ENCODE results near the gene RPSA.
"Not testable (repeated sequence)": the region's sequence is repeated elsewhere in the genome, so short reads cannot be mapped to it uniquely, and the experiment has no call there.

The RPSA gene

GRCh38 chr3:39406368-39407258 is at the start of gene RPSA:
TSS of gene RPSA (plus strand) at chr3:39406720. CDS start at chr3:39407654, 934 bp downstream.
- no peak for TF ChIP-seq GATA1 (IDR thresholded peaks at IDR 0.05; ENCODE audit: low read depth, low read length)
- peak; percentile 99 for TF ChIP-seq POLR2A (IDR thresholded peaks at IDR 0.05; ENCODE audit: low read length)
- DNase-seq = peak; percentile 97 to 98

DNA sequence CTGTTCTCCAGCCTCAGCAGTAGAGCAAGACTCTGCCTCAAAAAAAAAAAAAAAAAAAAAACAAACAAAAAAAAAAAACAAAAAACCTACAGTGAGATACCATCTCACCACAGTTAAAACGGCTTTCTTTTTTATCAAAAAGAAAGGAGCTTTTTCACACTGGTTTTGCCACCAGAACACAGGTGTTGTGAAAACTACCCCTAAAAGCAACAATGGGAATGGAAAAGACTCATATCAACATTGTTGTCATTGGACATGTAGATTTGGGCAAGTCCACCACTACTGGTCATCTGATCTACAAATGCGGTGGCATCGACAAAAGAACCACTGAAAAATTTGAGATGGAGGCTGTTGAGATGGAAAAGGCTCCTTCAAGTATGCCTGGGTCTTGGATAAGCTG is 48.2 kb upstream of the RPSA start:
- TF ChIP-seq POLR2A (IDR thresholded peaks at IDR 0.05; ENCODE audit: low read length) (no peak), GATA1 (IDR thresholded peaks at IDR 0.05; ENCODE audit: low read depth, low read length) (no peak)
- DNase-seq = no peak

GRCh38 chr3:39361252-39361927 is 45.1 kb upstream of the RPSA start:
- no peak for DNase-seq

GRCh38 chr3:39362192-39362591 is 44.3 kb upstream of the RPSA start:
- DNase-seq = no peak
- TF ChIP-seq GATA1 (IDR thresholded peaks at IDR 0.05; ENCODE audit: low read depth, low read length) = no peak
- no peak for TF ChIP-seq POLR2A (IDR thresholded peaks at IDR 0.05; ENCODE audit: low read length)

More at GRCh38 chr3:39361252-39361927, 45.1 kb upstream of the RPSA start:
- no peak for TF ChIP-seq GATA1 (IDR thresholded peaks at IDR 0.05; ENCODE audit: low read depth, low read length)
- no peak for TF ChIP-seq POLR2A (IDR thresholded peaks at IDR 0.05; ENCODE audit: low read length)

DNA sequence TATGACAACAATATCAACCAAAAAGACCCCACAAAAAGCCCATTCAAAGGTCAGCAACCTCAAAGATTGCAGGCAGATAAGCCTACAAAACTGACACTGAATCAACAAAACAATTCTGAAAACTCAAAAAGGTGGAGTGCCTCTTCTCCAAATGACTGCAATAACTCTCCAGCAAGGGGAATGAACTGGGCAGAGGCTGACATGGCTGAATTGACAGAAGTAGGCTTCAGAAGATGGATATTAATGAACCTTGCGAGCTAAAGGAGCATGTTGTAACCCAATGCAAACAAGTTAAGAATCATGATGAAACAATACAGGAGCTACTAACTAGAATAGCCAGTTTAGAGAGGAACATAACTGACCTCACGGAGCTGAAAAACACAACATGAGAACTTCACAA is 43.7 kb upstream of the RPSA start:
- TF ChIP-seq GATA1 (IDR thresholded peaks at IDR 0.05; ENCODE audit: low read depth, low read length) (no peak), POLR2A (IDR thresholded peaks at IDR 0.05; ENCODE audit: low read length) (no peak)
- no peak for DNase-seq

DNA sequence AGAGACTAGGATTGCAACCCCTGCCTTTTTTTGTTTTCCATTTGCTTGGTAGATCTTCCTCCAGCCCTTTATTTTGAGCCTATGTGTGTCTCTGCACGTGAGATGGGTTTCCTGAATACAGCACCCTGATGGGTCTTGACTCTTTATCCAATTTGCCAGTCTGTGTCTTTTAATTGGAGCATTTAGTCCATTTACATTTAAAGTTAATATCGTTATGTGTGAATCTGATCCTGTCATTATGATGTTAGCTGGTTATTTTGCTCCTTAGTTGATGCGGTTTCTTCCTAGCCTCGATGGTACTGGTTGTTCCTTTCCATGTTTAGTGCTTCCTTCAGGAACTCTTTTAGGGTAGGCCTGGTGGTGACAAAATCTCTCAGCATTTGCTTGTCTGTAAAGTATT is 36.1 kb upstream of the RPSA start:
- not testable (repeated sequence) for DNase-seq

GRCh38 chr3:39372833-39373232 is 33.7 kb upstream of the RPSA start:
- no peak for DNase-seq
- TF ChIP-seq POLR2A (IDR thresholded peaks at IDR 0.05; ENCODE audit: low read length) (no peak), GATA1 (IDR thresholded peaks at IDR 0.05; ENCODE audit: low read depth, low read length) (no peak)

DNA sequence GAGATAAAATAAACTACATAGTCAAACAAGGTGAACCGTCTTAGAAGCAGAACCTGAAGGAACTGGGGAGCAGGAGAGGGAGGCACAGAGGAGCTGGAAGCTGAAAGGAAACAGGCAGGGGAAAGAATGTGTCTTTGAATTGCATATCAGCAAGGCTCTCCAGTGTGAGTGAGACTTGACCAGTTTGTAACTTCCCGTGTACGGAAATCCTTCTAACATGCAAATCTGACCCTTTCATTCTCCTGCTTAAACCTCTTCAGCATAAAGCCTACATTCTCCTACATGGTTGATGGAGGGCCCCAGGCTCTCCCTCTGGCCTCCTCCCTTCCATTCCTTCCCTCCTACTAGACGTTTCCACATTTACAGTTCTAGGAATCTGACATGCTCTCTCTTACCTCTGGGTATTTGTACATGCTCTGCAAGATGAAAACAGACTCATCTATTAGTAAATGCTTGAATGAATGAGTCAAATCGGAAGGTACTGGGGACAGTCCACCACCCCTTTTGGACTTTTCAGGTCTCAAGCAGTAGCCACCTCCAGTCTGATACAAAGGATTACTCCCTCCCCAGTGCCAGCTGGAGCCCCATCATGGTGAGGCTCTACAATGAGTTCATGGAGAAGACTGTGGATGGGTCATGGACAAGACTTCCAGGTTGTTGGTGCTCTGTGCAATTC is 29.4 kb upstream of the RPSA start:
- TF ChIP-seq POLR2A (IDR thresholded peaks at IDR 0.05; ENCODE audit: low read length) = no peak
- no peak for DNase-seq

DNA sequence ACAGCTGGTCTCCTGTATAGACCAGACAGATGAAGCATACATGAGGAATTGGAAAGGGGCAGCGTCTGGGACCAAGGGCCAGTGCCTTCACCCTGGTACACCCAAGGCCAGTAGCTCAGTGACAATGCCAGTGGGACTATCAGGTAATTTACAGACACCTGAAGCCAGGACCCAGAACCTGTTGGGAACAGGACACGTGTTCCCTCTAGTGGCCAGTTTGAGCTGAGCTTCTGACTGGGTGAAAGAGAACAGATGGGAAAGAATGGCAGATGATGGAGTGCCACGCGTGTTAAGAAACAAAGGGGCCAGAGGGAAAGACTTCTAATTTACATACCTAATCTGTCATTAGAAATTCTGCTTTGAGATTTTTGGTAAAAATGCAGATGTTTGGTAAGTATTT is 28.4 kb upstream of the RPSA start:
- no peak for DNase-seq

GRCh38 chr3:39378957-39379777 is 27.4 kb upstream of the RPSA start:
- DNase-seq = no peak
- TF ChIP-seq GATA1 (IDR thresholded peaks at IDR 0.05; ENCODE audit: low read depth, low read length) (no peak), POLR2A (IDR thresholded peaks at IDR 0.05; ENCODE audit: low read length) (no peak)

More for the DNA sequence above, 28.4 kb upstream of the RPSA start:
- TF ChIP-seq POLR2A (IDR thresholded peaks at IDR 0.05; ENCODE audit: low read length) (no peak), GATA1 (IDR thresholded peaks at IDR 0.05; ENCODE audit: low read depth, low read length) (no peak)

DNA sequence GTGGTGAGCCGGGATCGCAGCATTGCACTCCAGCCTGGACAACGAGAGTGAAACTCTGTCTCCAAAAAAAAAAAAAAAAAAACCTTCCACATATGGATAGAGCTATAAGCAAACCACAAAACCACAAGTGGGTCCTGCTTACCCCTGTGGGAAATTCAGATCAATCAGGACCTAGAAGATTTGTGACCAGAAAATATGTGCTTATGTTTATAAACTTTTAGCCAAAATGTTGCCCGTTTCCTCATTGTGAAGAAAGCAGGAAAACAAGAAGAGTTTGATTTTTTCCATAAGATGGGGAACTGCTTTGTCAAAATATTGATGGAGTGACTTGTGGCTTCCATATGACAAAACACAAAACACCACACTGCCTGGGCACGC is 26.8 kb upstream of the RPSA start:
- no peak for DNase-seq
- TF ChIP-seq GATA1 (IDR thresholded peaks at IDR 0.05; ENCODE audit: low read depth, low read length) (no peak), POLR2A (IDR thresholded peaks at IDR 0.05; ENCODE audit: low read length) (no peak)

- TF ChIP-seq POLR2A (IDR thresholded peaks at IDR 0.05; ENCODE audit: low read length) = no peak
- no peak for TF ChIP-seq GATA1 (IDR thresholded peaks at IDR 0.05; ENCODE audit: low read depth, low read length)
- DNase-seq = no peak
Measured at GRCh38 chr3:39381432-39381831, 25.1 kb upstream of the RPSA start.

GRCh38 chr3:39383045-39383880 is 23.3 kb upstream of the RPSA start, which contains the start of gene SLC25A38:
TSS of gene SLC25A38 (plus strand) at chr3:39383370. CDS start at chr3:39383725, 355 bp downstream.
- TF ChIP-seq GATA1 (IDR thresholded peaks at IDR 0.05; ENCODE audit: low read depth, low read length) (no peak), POLR2A (IDR thresholded peaks at IDR 0.05; ENCODE audit: low read length) (no peak)
- no peak for DNase-seq

Measured in erythroblast (primary cell).